ENCODE results near the gene EPS8.
"Not testable (repeated sequence)": the region's sequence is repeated elsewhere in the genome, so short reads cannot be mapped to it uniquely, and the experiment has no call there.

Gene EPS8

DNA sequence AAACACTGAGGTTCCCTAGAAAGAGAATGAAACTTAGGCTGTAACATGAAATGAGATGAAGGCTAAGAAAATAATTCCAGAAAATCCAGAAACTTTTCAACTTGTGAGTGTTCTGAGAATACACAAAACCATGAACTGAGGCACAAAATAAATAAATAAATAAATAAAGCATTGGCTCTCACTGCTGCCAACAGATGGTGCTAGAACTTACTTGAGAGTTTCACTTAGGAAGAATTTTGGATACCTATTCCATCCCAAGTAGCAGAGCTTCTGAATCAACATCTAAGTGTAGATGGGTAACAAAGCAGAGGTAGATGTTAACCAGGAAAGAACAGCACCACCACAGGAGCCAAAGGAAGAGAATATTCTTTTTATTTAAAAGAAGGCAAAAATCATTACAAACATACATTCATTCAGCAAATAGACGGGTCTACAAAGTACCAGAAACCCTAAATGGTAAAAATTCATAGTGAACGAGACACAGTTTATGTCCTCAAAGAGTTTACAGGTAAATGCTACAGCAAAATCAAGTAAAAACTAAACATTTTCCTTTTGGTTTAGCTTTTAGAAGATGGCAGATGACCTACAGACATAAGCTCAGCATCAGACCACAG lies 16.7 kb downstream of the EPS8 start:
- TF ChIP-seq, protein P1, sequence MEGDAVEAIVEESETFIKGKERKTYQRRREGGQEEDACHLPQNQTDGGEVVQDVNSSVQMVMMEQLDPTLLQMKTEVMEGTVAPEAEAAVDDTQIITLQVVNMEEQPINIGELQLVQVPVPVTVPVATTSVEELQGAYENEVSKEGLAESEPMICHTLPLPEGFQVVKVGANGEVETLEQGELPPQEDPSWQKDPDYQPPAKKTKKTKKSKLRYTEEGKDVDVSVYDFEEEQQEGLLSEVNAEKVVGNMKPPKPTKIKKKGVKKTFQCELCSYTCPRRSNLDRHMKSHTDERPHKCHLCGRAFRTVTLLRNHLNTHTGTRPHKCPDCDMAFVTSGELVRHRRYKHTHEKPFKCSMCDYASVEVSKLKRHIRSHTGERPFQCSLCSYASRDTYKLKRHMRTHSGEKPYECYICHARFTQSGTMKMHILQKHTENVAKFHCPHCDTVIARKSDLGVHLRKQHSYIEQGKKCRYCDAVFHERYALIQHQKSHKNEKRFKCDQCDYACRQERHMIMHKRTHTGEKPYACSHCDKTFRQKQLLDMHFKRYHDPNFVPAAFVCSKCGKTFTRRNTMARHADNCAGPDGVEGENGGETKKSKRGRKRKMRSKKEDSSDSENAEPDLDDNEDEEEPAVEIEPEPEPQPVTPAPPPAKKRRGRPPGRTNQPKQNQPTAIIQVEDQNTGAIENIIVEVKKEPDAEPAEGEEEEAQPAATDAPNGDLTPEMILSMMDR (IDR thresholded peaks at IDR 0.05), result peak; percentile 93
- no peak for TF ChIP-seq ZFX (IDR thresholded peaks at IDR 0.05; ENCODE audit: borderline replicate concordance)
- H3K27ac ChIP-seq, result no peak overlapping the region

DNA sequence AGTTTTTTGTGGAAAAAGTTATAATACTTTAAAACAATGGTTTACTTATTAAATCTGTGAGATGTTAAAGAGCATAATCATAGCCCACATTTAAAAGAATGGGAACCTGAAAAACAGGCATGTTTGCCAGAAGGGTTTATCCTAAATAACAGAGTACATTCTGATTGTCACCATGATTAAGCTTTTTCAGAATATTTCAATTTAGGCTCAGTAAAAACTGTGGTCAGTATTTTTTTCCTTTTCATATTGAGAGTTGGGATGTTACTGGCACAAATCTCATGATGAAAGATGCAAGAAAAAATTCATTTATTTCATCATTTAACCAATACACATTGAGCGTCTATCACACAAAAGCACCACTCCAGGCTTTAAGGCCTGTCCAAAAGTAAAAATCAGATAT lies 18.6 kb downstream of the EPS8 start:
- TF ChIP-seq, protein P1 (IDR thresholded peaks at IDR 0.05), result no peak
- TF ChIP-seq ZFX (IDR thresholded peaks at IDR 0.05; ENCODE audit: borderline replicate concordance), result no peak
- H3K27ac ChIP-seq, result no peak overlapping the region

DNA sequence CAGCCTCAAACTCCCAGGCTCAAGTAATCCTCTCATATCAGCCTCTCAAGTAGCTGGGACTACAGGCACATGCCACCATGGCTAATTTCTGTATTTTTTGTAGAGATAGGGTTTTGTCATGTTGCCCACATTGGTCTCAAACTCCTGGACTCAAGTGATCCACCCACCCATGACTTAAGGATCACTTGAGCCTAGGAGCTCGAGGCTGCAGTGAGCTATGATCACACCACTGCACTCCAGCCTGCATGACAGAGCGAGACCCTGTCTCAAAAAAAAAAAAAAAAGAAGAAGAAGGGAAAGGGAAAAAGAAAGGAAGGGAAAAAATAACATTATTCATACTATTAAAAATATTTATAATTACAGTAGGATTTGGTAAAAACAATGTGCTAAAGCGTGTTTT lies 19.2 kb downstream of the EPS8 start:
- TF ChIP-seq, protein P1 (IDR thresholded peaks at IDR 0.05), result no peak
- no peak for TF ChIP-seq ZFX (IDR thresholded peaks at IDR 0.05; ENCODE audit: borderline replicate concordance)
- no peak overlapping the region for H3K27ac ChIP-seq

DNA sequence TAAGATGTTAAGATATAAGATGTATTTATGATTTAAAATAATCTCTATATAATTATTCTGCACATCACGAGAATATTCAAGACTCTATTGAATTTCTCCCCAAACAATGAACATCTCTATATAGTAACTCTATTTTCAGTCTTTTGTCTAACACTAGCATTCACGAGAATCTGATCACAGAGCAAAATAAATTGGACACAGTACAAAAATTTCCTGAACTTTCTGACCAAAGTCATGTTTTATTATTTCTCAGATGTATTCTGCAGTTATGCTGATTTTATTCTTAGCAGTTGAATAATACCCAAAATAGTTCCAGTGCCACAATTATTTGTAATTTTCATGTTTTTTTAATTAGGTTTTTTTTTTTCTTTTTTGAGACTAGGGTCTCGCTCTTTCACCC lies 19.6 kb downstream of the EPS8 start:
- no peak overlapping the region for H3K27ac ChIP-seq
- TF ChIP-seq, protein P1 (IDR thresholded peaks at IDR 0.05), result no peak
- no peak for TF ChIP-seq ZFX (IDR thresholded peaks at IDR 0.05; ENCODE audit: borderline replicate concordance)

DNA sequence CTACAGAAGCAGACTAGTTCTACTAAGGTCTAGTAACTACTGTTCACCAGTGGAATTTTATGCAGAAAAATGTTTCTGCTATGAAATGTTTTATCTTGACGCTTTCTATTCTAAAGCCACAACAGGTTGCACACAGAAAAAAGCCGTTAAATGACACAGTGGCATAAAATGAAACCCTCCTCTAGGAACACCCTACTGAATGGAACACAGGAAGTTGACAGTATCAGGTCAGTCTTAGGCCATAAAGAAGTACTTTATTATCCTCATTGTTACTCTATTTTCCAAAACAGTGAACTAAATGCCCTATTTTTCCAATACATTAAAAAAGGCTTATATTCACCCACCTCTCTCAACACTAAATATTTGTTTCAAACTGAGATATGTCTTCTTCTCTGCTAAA lies 21.9 kb downstream of the EPS8 start:
- TF ChIP-seq, protein P1 (IDR thresholded peaks at IDR 0.05), result no peak
- TF ChIP-seq ZFX (IDR thresholded peaks at IDR 0.05; ENCODE audit: borderline replicate concordance), result no peak
- H3K27ac ChIP-seq, result no peak overlapping the region

DNA sequence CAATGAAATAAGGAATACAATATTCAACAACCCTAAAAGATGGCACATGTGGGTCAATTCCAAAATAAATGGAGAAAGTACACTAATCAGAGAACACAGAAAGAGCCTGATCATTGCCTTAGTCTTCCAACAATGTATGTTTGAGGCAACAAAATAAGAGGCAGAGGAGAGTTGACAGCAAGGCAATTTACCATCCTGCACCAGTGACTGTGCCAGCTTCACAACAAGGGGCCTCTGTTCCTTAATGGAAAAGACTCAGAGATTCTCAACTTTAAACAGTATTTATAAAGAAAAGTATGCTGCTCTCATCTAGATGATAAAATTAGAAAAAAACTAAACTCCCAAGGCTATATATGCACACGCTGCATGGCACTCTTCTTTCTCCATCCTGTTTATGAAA lies 25.9 kb downstream of the EPS8 start:
- H3K27ac ChIP-seq, result no peak overlapping the region
- TF ChIP-seq ZFX (IDR thresholded peaks at IDR 0.05; ENCODE audit: borderline replicate concordance), result no peak
- TF ChIP-seq, protein P1 (IDR thresholded peaks at IDR 0.05), result no peak

DNA sequence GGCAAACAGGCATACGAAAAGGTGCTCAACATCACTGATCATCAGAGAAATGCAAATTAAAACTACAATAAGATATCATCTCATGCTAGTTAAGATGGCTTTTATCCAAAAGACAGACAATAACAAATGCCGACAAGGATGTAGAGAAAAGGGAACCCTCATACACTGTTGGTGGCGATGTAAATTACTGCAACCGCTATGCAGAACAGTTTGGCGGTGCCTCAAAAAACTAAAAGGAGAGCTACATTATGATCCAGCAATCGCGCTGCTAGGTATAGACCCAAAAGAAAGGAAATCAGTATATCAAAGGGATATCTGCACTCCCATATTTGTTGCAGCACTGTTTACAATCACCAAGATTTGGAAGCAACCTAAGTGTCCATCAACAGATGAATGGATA lies 27.0 kb downstream of the EPS8 start:
- not testable (repeated sequence) for H3K27ac ChIP-seq

Data from 22Rv1 (cell line).